ENCODE data around the gene MAP7D1.

DNA sequence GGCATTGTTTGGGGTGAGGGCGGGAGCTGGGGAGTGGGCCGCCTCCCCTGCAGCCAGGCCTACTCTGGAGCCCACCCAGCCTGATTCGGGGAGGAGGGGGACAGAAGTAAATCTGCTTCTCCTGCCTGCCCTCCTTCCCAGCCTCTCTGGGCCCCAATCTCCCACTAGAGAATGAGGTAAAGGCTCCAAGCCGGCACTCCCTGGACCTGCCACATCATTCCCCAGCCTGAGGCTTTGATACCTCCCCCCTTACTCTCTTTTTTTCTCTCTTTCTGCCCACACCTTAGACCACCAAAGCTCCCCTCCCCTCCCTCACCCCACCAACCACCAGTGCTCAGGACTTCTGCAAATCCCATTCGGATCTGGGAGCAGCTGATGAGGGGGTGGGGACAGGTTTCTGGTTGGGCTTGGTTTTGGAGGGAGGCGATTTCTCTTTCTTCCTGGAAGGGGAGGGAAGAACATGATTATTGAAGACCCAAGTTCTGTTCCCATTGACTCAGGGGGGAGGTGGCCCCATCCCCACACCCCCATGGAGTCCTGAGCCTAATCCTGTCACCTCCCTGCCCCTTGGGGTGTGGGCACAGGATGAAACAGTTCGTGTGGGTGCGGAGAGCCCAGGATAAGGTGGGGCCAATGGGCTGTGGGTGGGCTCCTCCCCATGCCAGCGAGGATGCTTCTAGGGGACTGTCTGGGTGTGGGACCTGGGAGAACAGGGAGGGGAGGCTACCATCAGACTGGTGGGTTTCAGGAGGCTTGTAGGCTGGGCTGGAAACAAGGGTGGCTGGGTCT lies 1.3 kb downstream of the MAP7D1 start:
- TF ChIP-seq, protein P1, sequence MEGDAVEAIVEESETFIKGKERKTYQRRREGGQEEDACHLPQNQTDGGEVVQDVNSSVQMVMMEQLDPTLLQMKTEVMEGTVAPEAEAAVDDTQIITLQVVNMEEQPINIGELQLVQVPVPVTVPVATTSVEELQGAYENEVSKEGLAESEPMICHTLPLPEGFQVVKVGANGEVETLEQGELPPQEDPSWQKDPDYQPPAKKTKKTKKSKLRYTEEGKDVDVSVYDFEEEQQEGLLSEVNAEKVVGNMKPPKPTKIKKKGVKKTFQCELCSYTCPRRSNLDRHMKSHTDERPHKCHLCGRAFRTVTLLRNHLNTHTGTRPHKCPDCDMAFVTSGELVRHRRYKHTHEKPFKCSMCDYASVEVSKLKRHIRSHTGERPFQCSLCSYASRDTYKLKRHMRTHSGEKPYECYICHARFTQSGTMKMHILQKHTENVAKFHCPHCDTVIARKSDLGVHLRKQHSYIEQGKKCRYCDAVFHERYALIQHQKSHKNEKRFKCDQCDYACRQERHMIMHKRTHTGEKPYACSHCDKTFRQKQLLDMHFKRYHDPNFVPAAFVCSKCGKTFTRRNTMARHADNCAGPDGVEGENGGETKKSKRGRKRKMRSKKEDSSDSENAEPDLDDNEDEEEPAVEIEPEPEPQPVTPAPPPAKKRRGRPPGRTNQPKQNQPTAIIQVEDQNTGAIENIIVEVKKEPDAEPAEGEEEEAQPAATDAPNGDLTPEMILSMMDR (IDR thresholded peaks at IDR 0.05): no peak
- TF ChIP-seq POLR2A (IDR thresholded peaks at IDR 0.05): no peak
